A673 (cell line): ENCODE measurements around the gene PLCL1.

ENCODE experiments used
- EZH2 ChIP-seq: fragments of 200-600 bp; sonication (generic); IDR thresholded peaks from 2 replicates; pipeline ENCODE4 v1.6.1; 2017; ENCODE audit warnings: borderline replicate concordance, low read depth, mild to moderate bottlenecking, mixed read lengths, antibody characterized with exemption, low read length; ENCODE audit not compliant: poor library complexity, severe bottlenecking
- TF ChIP-seq, protein P1 (sequence below): fragments of 300-800, 200-600 bp; sonication (generic); conservative IDR thresholded peaks from 2 replicates; pipeline ENCODE4 v1.5.1; 2017; ENCODE audit warnings: low read depth, mild to moderate bottlenecking, antibody characterized with exemption, low read length, moderate library complexity, mixed read lengths

DNA sequence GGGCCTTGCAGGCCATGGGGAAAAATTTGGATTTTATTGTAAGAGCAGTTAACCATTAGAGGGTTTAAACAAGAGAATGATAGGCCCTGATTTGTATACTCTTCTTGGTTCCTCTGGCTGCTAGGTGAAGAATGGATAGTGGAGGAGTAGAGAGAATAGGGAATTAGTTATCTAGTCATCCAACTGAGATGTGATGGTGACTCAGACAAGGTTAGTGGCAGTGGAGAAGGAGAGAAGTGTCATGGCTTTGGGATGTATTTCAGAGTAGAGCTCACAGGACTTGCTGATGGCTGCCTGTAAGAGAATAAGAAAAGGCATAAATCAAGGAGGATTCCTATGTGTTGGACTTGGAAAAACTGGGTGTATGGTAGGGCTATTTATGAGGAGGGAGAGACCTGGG is 169.4 kb downstream of the PLCL1 start:
- TF ChIP-seq, protein P1, sequence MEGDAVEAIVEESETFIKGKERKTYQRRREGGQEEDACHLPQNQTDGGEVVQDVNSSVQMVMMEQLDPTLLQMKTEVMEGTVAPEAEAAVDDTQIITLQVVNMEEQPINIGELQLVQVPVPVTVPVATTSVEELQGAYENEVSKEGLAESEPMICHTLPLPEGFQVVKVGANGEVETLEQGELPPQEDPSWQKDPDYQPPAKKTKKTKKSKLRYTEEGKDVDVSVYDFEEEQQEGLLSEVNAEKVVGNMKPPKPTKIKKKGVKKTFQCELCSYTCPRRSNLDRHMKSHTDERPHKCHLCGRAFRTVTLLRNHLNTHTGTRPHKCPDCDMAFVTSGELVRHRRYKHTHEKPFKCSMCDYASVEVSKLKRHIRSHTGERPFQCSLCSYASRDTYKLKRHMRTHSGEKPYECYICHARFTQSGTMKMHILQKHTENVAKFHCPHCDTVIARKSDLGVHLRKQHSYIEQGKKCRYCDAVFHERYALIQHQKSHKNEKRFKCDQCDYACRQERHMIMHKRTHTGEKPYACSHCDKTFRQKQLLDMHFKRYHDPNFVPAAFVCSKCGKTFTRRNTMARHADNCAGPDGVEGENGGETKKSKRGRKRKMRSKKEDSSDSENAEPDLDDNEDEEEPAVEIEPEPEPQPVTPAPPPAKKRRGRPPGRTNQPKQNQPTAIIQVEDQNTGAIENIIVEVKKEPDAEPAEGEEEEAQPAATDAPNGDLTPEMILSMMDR: no peak
- TF ChIP-seq EZH2: no peak
